Liver (tissue), 9 donors: ENCODE results near the gene TPK1. TPM values are rescaled to one million over a fixed set of nuclear protein-coding genes. Genes with fewer than 3 reads are reported as not detected.

Source experiments
- DNase-seq: peaks from one replicate; pipeline ENCODE4 v3.0.0-alpha.2; 2017; ENCODE audit warnings: low spot score
- H3K27ac ChIP-seq, 2 donors: one replicate each; pipeline ENCODE4 v1.7.0; 2013; ENCODE audit warnings: inconsistent platforms in 2 of 2, low read length in 2 of 2, control low read depth in 1 of 2, low read depth in 1 of 2, mild to moderate bottlenecking in 1 of 2
- H3K27me3 ChIP-seq, 4 donors: one replicate each; pipeline versions ENCODE4 v1.6.1 to v1.7.0; 2013; ENCODE audit warnings: low read length in 3 of 4, inconsistent platforms in 1 of 4, mild to moderate bottlenecking in 1 of 4, moderate library complexity in 1 of 4; ENCODE audit not compliant: control insufficient read depth in 4 of 4, insufficient read depth in 4 of 4
- H3K36me3 ChIP-seq, 4 donors: one replicate each; pipeline versions ENCODE4 v1.6.1 to v1.7.0; 2013; ENCODE audit warnings: low read length in 3 of 4, mild to moderate bottlenecking in 3 of 4, low read depth in 1 of 4, moderate library complexity in 1 of 4; ENCODE audit not compliant: control insufficient read depth in 4 of 4, insufficient read depth in 3 of 4
- H3K4me1 ChIP-seq, 4 donors: one replicate each; pipeline versions ENCODE4 v1.6.1 to v1.7.0; 2013; ENCODE audit warnings: low read length in 3 of 4, mild to moderate bottlenecking in 3 of 4, moderate library complexity in 1 of 4; ENCODE audit not compliant: control insufficient read depth in 4 of 4, insufficient read depth in 4 of 4
- H3K4me3 ChIP-seq, 3 donors: one replicate each; pipeline versions ENCODE4 v1.6.1 to v1.7.0; 2013; ENCODE audit warnings: low read length in 3 of 3, control low read depth in 1 of 3, low read depth in 1 of 3, mild to moderate bottlenecking in 1 of 3
- H3K9ac ChIP-seq, 2 donors: one replicate each; pipeline ENCODE4 v1.7.0; 2013; ENCODE audit warnings: low read length in 2 of 2, mild to moderate bottlenecking in 2 of 2, moderate library complexity in 2 of 2, control low read depth in 1 of 2, low read depth in 1 of 2
- H3K9me3 ChIP-seq, 4 donors: one replicate each; pipeline versions ENCODE4 v1.6.1 to v1.7.0; 2013; ENCODE audit warnings: low read length in 3 of 4; ENCODE audit not compliant: control insufficient read depth in 4 of 4
- ATF3 ChIP-seq: IDR thresholded peaks from 2 replicates; pipeline ENCODE4 v1.6.1; 2016; ENCODE audit warnings: antibody characterized with exemption
- CTCF ChIP-seq: fragments of 150-350 bp; IDR thresholded peaks from 2 replicates; pipeline ENCODE4 v1.5.1; 2017; ENCODE audit warnings: improper control_type of control experiment, low read depth, low read length; ENCODE audit not compliant: missing input control
- EGR1 ChIP-seq, 2 donors: IDR thresholded peaks; 2 replicates each; pipeline ENCODE4 v1.6.1; 2016 to 2018; ENCODE audit warnings: antibody characterized with exemption in 2 of 2, low read depth in 2 of 2
- FOXA1 ChIP-seq: IDR thresholded peaks from 2 replicates; pipeline ENCODE4 v1.6.1; 2016; ENCODE audit warnings: antibody characterized with exemption
- FOXA2 ChIP-seq: IDR thresholded peaks from 2 replicates; pipeline ENCODE4 v1.6.1; 2016; ENCODE audit warnings: antibody characterized with exemption
- GABPA ChIP-seq, 2 donors: IDR thresholded peaks in 1 of 2; conservative IDR thresholded peaks in 1 of 2; 2 replicates each; pipeline ENCODE4 v1.6.1; 2016; ENCODE audit warnings: antibody characterized with exemption in 2 of 2, mild to moderate bottlenecking in 1 of 2, moderate library complexity in 1 of 2
- HNF4A ChIP-seq, 2 donors: conservative IDR thresholded peaks; 2 replicates each; pipeline ENCODE4 v1.6.1; 2016; ENCODE audit warnings: antibody characterized with exemption in 2 of 2, mild to moderate bottlenecking in 2 of 2
- HNF4G ChIP-seq: IDR thresholded peaks from 2 replicates; pipeline ENCODE4 v1.6.1; 2016; ENCODE audit warnings: antibody characterized with exemption
- JUND ChIP-seq, 2 donors: IDR thresholded peaks; 2 replicates each; pipeline ENCODE4 v1.6.1; 2016; ENCODE audit warnings: antibody characterized with exemption in 2 of 2
- MAX ChIP-seq: IDR thresholded peaks from 2 replicates; pipeline ENCODE4 v1.6.1; 2016; ENCODE audit warnings: antibody characterized with exemption
- RAD21 ChIP-seq, 2 donors: IDR thresholded peaks; 2 replicates each; pipeline ENCODE4 v1.6.1; 2016; ENCODE audit warnings: antibody characterized with exemption in 2 of 2, mild to moderate bottlenecking in 2 of 2
- REST ChIP-seq: IDR thresholded peaks from 2 replicates; pipeline ENCODE4 v1.6.1; 2016; ENCODE audit warnings: antibody characterized with exemption, mild to moderate bottlenecking
- RXRA ChIP-seq, 2 donors: IDR thresholded peaks; 2 replicates each; pipeline ENCODE4 v1.6.1; 2017 to 2018; ENCODE audit warnings: antibody characterized with exemption in 2 of 2, mild to moderate bottlenecking in 1 of 2
- SP1 ChIP-seq: IDR thresholded peaks from 2 replicates; pipeline ENCODE4 v1.6.1; 2018; ENCODE audit warnings: antibody characterized with exemption, mild to moderate bottlenecking
- TAF1 ChIP-seq: conservative IDR thresholded peaks from 2 replicates; pipeline ENCODE4 v1.6.1; 2016; ENCODE audit warnings: antibody characterized with exemption, mild to moderate bottlenecking
- YY1 ChIP-seq: IDR thresholded peaks from 2 replicates; pipeline ENCODE4 v1.6.1; 2016; ENCODE audit warnings: antibody characterized with exemption, mild to moderate bottlenecking
- ZBTB33 ChIP-seq: IDR thresholded peaks from 2 replicates; pipeline ENCODE4 v1.6.1; 2016; ENCODE audit warnings: antibody characterized with exemption
- WGBS: extraction: QIAGEN DNeasy Blood & Tissue Kit; methylation state at CpG from one replicate; pipeline ENCODE4 v1.1.7; 2013; 5-methylcytosine and 5-hydroxymethylcytosine counted together
- polyA plus RNA-seq, 2 donors: library from polyadenylated mRNA; stranded (reverse) in 1 of 2; unstranded in 1 of 2; fragments of 200-250 nt in 1 of 2; fragments of >200 nt in 1 of 2; fragmentation: Nextera tagmentation in 1 of 2; extraction: Ambion mirVana in 1 of 2; gene quantifications; one replicate each; pipeline versions ENCODE4 v1.2.1 to v1.2.3, GENCODE V29; 2013 to 2015
- total RNA-seq, 2 donors: library from RNA; depleted of rRNA; stranded (reverse); fragments of >200 nt; gene quantifications; one replicate each; pipeline ENCODE4 v1.2.3, GENCODE V29; 2014
- donor health status: healthy.
- donor health status: healthy.
- donor health status: healthy.
- donor health status: healthy.
- donor health status: healthy.

The TPK1 gene
- total and polyA plus RNA-seq, 4 donors, result 2.2 to 7.5 (median 3.3) TPM

GRCh38 chr7:144713850-144714249 lies 122.0 kb downstream of the TPK1 start:
- H3K9ac ChIP-seq, result no peak overlapping the region
- no peak overlapping the region for H3K4me3 ChIP-seq
- H3K36me3 ChIP-seq, result no peaks in the 10 kb centered on the region
- no peaks in the 10 kb centered on the region for H3K9me3 ChIP-seq
- no peak for DNase-seq
- no peak overlapping the region for H3K27ac ChIP-seq
- H3K4me1 ChIP-seq, result no peaks in the 10 kb centered on the region
- no peaks in the 10 kb centered on the region for H3K27me3 ChIP-seq
- TF ChIP-seq FOXA2 (no peak), EGR1 (IDR thresholded peaks at IDR 0.05; ENCODE audit: low read depth in 2 of 2) (no peak), MAX (no peak), CTCF (no peak), SP1 (no peak), GABPA (IDR thresholded peaks at IDR 0.05 in 1 of 2, conservative IDR thresholded peaks at IDR 0.05 in 1 of 2) (no peak), RAD21 (IDR thresholded peaks at IDR 0.05) (no peak), RXRA (IDR thresholded peaks at IDR 0.05) (no peak), ZBTB33 (no peak), TAF1 (no peak), HNF4A (conservative IDR thresholded peaks at IDR 0.05) (no peak), REST (no peak), FOXA1 (no peak), ATF3 (no peak)
- 57% methylated on average over 2 of the region's 2 CpGs for WGBS

- no peak for DNase-seq
- Histone ChIP-seq H3K4me1 (no peaks in the 10 kb centered on the region), H3K9me3 (no peaks in the 10 kb centered on the region), H3K27me3 (no peaks in the 10 kb centered on the region), H3K9ac (no peak overlapping the region), H3K27ac (no peak overlapping the region), H3K4me3 (no peak overlapping the region), H3K36me3 (no peaks in the 10 kb centered on the region)
- 92% methylated on average over 4 of the region's 4 CpGs for WGBS
- TF ChIP-seq JUND (IDR thresholded peaks at IDR 0.05) (no peak), FOXA2 (no peak), CTCF (no peak), TAF1 (no peak), YY1 (no peak), ZBTB33 (no peak), HNF4G (no peak), RXRA (IDR thresholded peaks at IDR 0.05) (no peak), SP1 (no peak), EGR1 (IDR thresholded peaks at IDR 0.05; ENCODE audit: low read depth in 2 of 2) (no peak)
Measured at GRCh38 chr7:144710791-144711190, 125.1 kb downstream of the TPK1 start.
